Measurements from ENCODE around the gene DNAH9.

DNA sequence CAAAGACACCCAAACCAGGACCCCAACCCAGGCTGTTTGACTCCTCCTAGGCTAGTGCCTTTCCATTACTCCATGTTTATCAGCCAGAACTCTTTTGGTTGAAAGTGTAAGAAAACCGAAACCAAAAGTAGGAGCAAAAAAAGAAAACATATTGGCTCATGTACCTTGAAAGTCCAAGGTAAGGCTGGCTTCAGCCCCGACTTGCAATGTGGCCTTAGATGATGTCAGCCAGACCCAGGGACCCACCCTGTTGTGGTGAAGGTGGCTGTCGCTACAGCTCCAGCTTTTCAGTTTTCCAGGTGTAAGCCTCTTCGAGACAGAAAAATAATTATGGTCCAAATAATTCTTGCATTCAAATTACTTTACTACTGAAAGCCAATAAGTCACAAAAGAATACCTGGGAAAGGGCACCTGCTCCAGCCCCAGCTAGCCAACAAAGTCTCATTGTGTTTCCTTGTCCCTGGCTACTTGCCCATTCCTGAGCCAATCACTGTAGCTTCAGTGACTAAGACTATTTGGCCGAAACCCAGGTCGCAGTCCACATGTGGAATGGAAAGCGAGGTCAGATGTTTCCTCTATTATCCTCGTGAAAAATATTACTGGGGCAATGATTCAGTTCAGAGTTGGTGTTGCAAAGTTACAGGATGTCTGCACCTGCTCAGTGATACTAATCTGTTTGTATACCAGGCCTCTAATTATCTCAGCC is 20.7 kb downstream of the DNAH9 start:
- no peak for TF ChIP-seq SUZ12 (IDR thresholded peaks at IDR 0.05; ENCODE audit: extremely low read depth, insufficient read depth, insufficient read length)
- TF ChIP-seq YY1 (IDR thresholded peaks at IDR 0.05; ENCODE audit: insufficient read depth, insufficient read length), result no peak
- no peak for TF ChIP-seq ZNF274 (IDR thresholded peaks at IDR 0.05; ENCODE audit: low read depth, low read length)
